Thymus (tissue), 11 donors: ENCODE data around the gene CENPT. TPM values are rescaled to one million over a fixed set of nuclear protein-coding genes. Genes with fewer than 3 reads are reported as not detected.

Source experiments
- DNase-seq, 9 donors: peaks; one replicate each; pipeline ENCODE4 v3.0.0-alpha.2; 2013; ENCODE audit warnings: low spot score in 9 of 9, low read depth in 6 of 9, missing footprints in 1 of 9
- H3K27ac ChIP-seq, 2 donors: one replicate each; pipeline ENCODE4 v1.5.1; 2013; ENCODE audit warnings: control low read depth in 1 of 2, low read depth in 1 of 2, low read length in 1 of 2, mild to moderate bottlenecking in 1 of 2, moderate library complexity in 1 of 2
- H3K27me3 ChIP-seq, 2 donors: one replicate each; pipeline ENCODE4 v1.5.1; 2013; ENCODE audit warnings: low read length in 1 of 2; ENCODE audit not compliant: control insufficient read depth in 2 of 2, insufficient read depth in 1 of 2
- H3K36me3 ChIP-seq, 2 donors: one replicate each; pipeline ENCODE4 v1.5.1; 2013; ENCODE audit warnings: low read length in 1 of 2, mild to moderate bottlenecking in 1 of 2, moderate library complexity in 1 of 2; ENCODE audit not compliant: control insufficient read depth in 2 of 2, insufficient read depth in 2 of 2
- H3K4me1 ChIP-seq, 2 donors: one replicate each; pipeline ENCODE4 v1.5.1; 2013; ENCODE audit warnings: low read length in 2 of 2; ENCODE audit not compliant: control insufficient read depth in 2 of 2, insufficient read depth in 2 of 2
- H3K4me3 ChIP-seq, 2 donors: one replicate each; pipeline ENCODE4 v1.5.1; 2013; ENCODE audit warnings: low read length in 2 of 2, control low read depth in 1 of 2, mild to moderate bottlenecking in 1 of 2
- H3K9me3 ChIP-seq, 2 donors: one replicate each; pipeline ENCODE4 v1.5.1; 2013; ENCODE audit warnings: low read length in 1 of 2, mild to moderate bottlenecking in 1 of 2; ENCODE audit not compliant: control insufficient read depth in 2 of 2, insufficient read depth in 1 of 2
- WGBS: extraction: QIAGEN DNeasy Blood & Tissue Kit; methylation state at CpG from one replicate; pipeline ENCODE4 v1.1.7; 2013; 5-methylcytosine and 5-hydroxymethylcytosine counted together
- polyA plus RNA-seq: library from polyadenylated mRNA; stranded (reverse); fragments of 200-250 nt; gene quantifications from one replicate; pipeline ENCODE4 v1.2.3, GENCODE V29; 2013
- total RNA-seq: library from RNA; stranded (reverse); fragments of 120-200 nt; gene quantifications from one replicate; pipeline ENCODE4 v1.2.4, GENCODE V29; 2013
- donor health status: healthy.

The CENPT gene
- total and polyA plus RNA-seq, 2 donors, result 25.4 to 101 TPM

DNA sequence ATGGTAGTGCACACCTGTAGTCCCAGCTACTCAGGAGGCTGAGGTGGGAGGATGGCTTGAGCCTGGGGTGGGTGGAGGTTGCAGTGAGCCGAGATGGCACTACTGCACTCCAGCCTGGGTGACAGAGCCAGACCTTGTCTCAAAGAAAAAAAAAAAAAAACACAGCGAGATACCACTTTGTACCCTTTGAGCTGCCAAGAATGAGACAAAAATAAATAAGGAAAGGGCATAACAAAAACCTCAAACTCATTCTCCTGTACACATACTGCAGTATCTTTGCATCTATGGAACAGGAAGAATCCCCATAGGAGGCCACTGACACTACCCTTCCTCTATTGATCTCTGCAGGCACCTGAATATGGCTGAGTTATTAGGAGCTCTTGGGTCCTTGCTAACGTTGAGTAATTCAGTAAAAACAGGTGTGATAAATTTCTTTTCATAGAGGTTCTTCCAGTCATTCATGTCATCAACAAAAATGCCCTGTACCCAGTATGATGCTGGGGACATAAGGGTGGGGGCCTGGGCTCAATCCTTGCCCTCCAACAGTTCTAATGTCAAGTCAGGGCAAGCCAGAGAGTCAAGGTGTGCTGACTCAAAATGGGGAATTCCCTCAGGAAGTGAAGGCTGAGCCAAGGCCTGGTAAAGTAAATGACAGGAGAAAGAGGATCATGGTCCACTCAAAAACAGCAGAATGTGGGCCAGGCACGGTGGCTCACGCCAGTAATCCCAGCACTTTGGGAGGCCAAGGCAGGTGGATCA, 68.1 kb downstream of the CENPT start:
- no peaks in the 10 kb centered on the region for H3K27me3 ChIP-seq
- no peaks in the 10 kb centered on the region for H3K9me3 ChIP-seq
- peaks cover 13 to 39% of the 10 kb centered on the region in 2 donors for H3K4me1 ChIP-seq
- WGBS, result 90% methylated on average over 5 of the region's 5 CpGs
- H3K27ac ChIP-seq, result no peak overlapping the region
- DNase-seq, result no peak
- H3K36me3 ChIP-seq, result peaks cover 3 to 9% of the 10 kb centered on the region in 2 donors
- no peak overlapping the region for H3K4me3 ChIP-seq

Other genes starting within 250 kb of the CENPT start
- gene CARMIL2, start 202.5 kb downstream of the CENPT start, total RNA-seq, result 19.7 TPM
- gene CARMIL2, start 202.5 kb downstream of the CENPT start, polyA plus RNA-seq, result 85.6 TPM
- 15.3 TPM for gene ACD, start 187.4 kb downstream of the CENPT start, total RNA-seq
- gene ACD, start 187.4 kb downstream of the CENPT start, polyA plus RNA-seq, result 23.4 TPM
- gene PARD6A, start 186.7 kb downstream of the CENPT start, total RNA-seq, result 4.6 TPM
- 5.9 TPM for gene PARD6A, start 186.7 kb downstream of the CENPT start, polyA plus RNA-seq
- 12.0 TPM for gene ENKD1, start 180.9 kb downstream of the CENPT start, total RNA-seq
- gene ENKD1, start 180.9 kb downstream of the CENPT start, polyA plus RNA-seq, result 31.3 TPM
- 5.3 TPM for gene C16orf86, start 180.9 kb downstream of the CENPT start, total RNA-seq
- 9.4 TPM for gene C16orf86, start 180.9 kb downstream of the CENPT start, polyA plus RNA-seq
- gene GFOD2, start 128.4 kb downstream of the CENPT start, total RNA-seq, result 10.2 TPM
- gene GFOD2, start 128.4 kb downstream of the CENPT start, polyA plus RNA-seq, result 11.3 TPM
- 3.7 TPM for gene RANBP10, start 41.1 kb downstream of the CENPT start, total RNA-seq
- gene RANBP10, start 41.1 kb downstream of the CENPT start, polyA plus RNA-seq, result 10.7 TPM
- gene TSNAXIP1, start 40.8 kb downstream of the CENPT start, total RNA-seq, result 0.76 TPM
- gene TSNAXIP1, start 40.8 kb downstream of the CENPT start, polyA plus RNA-seq, result 2.0 TPM
- gene THAP11, start 5.4 kb downstream of the CENPT start, total RNA-seq, result 38.2 TPM
- gene THAP11, start 5.4 kb downstream of the CENPT start, polyA plus RNA-seq, result 25.7 TPM
- gene NUTF2, start 760 bp downstream of the CENPT start, total RNA-seq, result 50.7 TPM
- gene NUTF2, start 760 bp downstream of the CENPT start, polyA plus RNA-seq, result 106 TPM
- 39.7 TPM for gene EDC4, start 25.4 kb upstream of the CENPT start, total RNA-seq
- gene EDC4, start 25.4 kb upstream of the CENPT start, polyA plus RNA-seq, result 45.0 TPM
- gene NRN1L, start 37.2 kb upstream of the CENPT start, total RNA-seq, result 0.28 TPM
- gene NRN1L, start 37.2 kb upstream of the CENPT start, polyA plus RNA-seq, result 5.6 TPM
- gene PSKH1, start 45.6 kb upstream of the CENPT start, total RNA-seq, result 8.8 TPM
- gene PSKH1, start 45.6 kb upstream of the CENPT start, polyA plus RNA-seq, result 12.6 TPM
- gene CTRL, start 84.2 kb upstream of the CENPT start, total RNA-seq, result 0.61 TPM
- 6.4 TPM for gene CTRL, start 84.2 kb upstream of the CENPT start, polyA plus RNA-seq
- gene PSMB10, start 89.2 kb upstream of the CENPT start, total RNA-seq, result 258 TPM
- 109 TPM for gene PSMB10, start 89.2 kb upstream of the CENPT start, polyA plus RNA-seq
- 4.4 TPM for gene LCAT, start 96.4 kb upstream of the CENPT start, total RNA-seq
- gene LCAT, start 96.4 kb upstream of the CENPT start, polyA plus RNA-seq, result 51.9 TPM
- 13.4 TPM for gene SLC12A4, start 120.9 kb upstream of the CENPT start, total RNA-seq
- 22.6 TPM for gene SLC12A4, start 120.9 kb upstream of the CENPT start, polyA plus RNA-seq
- 0.14 TPM for gene DPEP3, start 132.8 kb upstream of the CENPT start, total RNA-seq
- gene DPEP3, start 132.8 kb upstream of the CENPT start, polyA plus RNA-seq, result 0.23 TPM
- 5.6 TPM for gene DPEP2, start 151.8 kb upstream of the CENPT start, total RNA-seq
- 19.0 TPM for gene DPEP2, start 151.8 kb upstream of the CENPT start, polyA plus RNA-seq
- gene DPEP2NB, start 168.2 kb upstream of the CENPT start, total RNA-seq, result not detected
- 0.18 TPM for gene DPEP2NB, start 168.2 kb upstream of the CENPT start, polyA plus RNA-seq
- 10.6 TPM for gene DDX28, start 175.5 kb upstream of the CENPT start, total RNA-seq
- 11.9 TPM for gene DDX28, start 175.5 kb upstream of the CENPT start, polyA plus RNA-seq
- 11.1 TPM for gene DUS2, start 175.6 kb upstream of the CENPT start, total RNA-seq
- 12.2 TPM for gene DUS2, start 175.6 kb upstream of the CENPT start, polyA plus RNA-seq
- gene NFATC3, start 237.7 kb upstream of the CENPT start, total RNA-seq, result 149 TPM
- gene NFATC3, start 237.7 kb upstream of the CENPT start, polyA plus RNA-seq, result 37.4 TPM